ENCODE measurements around the gene SHISA9. TPM values are rescaled to one million over a fixed set of nuclear protein-coding genes. Genes with fewer than 3 reads are reported as not detected.

SHISA9 gene
- total RNA-seq, 3 donors from 2014 or later, result 0.87 to 7.3 (median 3.0) TPM

GRCh38 chr16:13046061-13046821 is 144.8 kb downstream of the SHISA9 start:
- H3K4me3 ChIP-seq, result no peak overlapping the region
- no peak for TF ChIP-seq CTCF (IDR thresholded peaks at IDR 0.05)

GRCh38 chr16:13047276-13047675 is 145.9 kb downstream of the SHISA9 start:
- H3K4me3 ChIP-seq, result no peak overlapping the region
- DNase-seq, result no peak
- H3K4me1 ChIP-seq (ENCODE audit: low read depth), result no peaks in the 10 kb centered on the region
- H3K36me3 ChIP-seq (ENCODE audit: low read depth), result no peaks in the 10 kb centered on the region
- intact Hi-C loops (cut with DNase I, micrococcal nuclease), result no loop called here
- no peak for TF ChIP-seq CTCF (IDR thresholded peaks at IDR 0.05)
- peaks cover 11% of the 10 kb centered on the region for H3K9me3 ChIP-seq
- ATAC-seq, result no peak

More at GRCh38 chr16:13046061-13046821, 144.8 kb downstream of the SHISA9 start:
- Histone ChIP-seq H3K9me3 (peaks cover 11% of the 10 kb centered on the region), H3K4me1 (ENCODE audit: low read depth) (no peaks in the 10 kb centered on the region), H3K36me3 (ENCODE audit: low read depth) (no peaks in the 10 kb centered on the region)
- ATAC-seq, result no peak
- intact Hi-C loops (cut with DNase I, micrococcal nuclease), result no loop called here
- no peak for DNase-seq

GRCh38 chr16:13049688-13050087 is 148.3 kb downstream of the SHISA9 start:
- DNase-seq (no peak), ATAC-seq (no peak)
- Histone ChIP-seq H3K9me3 (peaks cover 7% of the 10 kb centered on the region), H3K4me3 (no peak overlapping the region), H3K4me1 (ENCODE audit: low read depth) (no peaks in the 10 kb centered on the region), H3K36me3 (ENCODE audit: low read depth) (no peaks in the 10 kb centered on the region)
- no peak for TF ChIP-seq CTCF (IDR thresholded peaks at IDR 0.05)
- intact Hi-C loops (cut with DNase I, micrococcal nuclease), result no loop called here

GRCh38 chr16:13052431-13052830 is 151.0 kb downstream of the SHISA9 start:
- TF ChIP-seq CTCF (IDR thresholded peaks at IDR 0.05), result no peak
- Histone ChIP-seq H3K4me3 (no peak overlapping the region), H3K36me3 (ENCODE audit: low read depth) (no peaks in the 10 kb centered on the region), H3K4me1 (ENCODE audit: low read depth) (no peaks in the 10 kb centered on the region), H3K9me3 (peaks cover 7% of the 10 kb centered on the region)
- intact Hi-C loops (cut with DNase I, micrococcal nuclease), result no loop called here
- ATAC-seq, result no peak
- DNase-seq, result no peak

GRCh38 chr16:13055480-13055879 is 154.1 kb downstream of the SHISA9 start:
- Histone ChIP-seq H3K36me3 (ENCODE audit: low read depth) (no peaks in the 10 kb centered on the region), H3K9me3 (no peaks in the 10 kb centered on the region), H3K4me3 (no peak overlapping the region), H3K4me1 (ENCODE audit: low read depth) (no peaks in the 10 kb centered on the region)
- no peak for TF ChIP-seq CTCF (IDR thresholded peaks at IDR 0.05)
- ATAC-seq (no peak), DNase-seq (no peak)
- intact Hi-C loops (cut with DNase I, micrococcal nuclease), result no loop called here
